Measurements from ENCODE around the gene NRF1.

NRF1 gene

DNA sequence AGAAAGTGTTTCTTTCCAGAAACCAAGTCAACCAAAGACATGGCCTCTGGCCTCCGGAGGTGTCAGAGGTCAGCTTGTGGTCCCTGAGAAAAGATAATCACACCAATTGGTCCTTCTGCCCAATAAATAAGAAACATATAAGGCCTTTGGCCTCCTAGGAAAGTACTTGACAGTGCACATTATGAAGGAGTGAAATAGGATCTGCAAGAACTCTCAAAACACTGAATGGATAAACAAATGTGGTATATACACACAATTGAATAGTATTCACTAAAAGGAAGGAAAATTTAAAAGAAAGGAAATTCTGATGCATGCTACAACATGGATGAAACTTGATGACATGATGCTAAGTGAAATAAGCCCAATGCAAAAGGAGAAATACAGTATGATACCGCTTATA lies 35.4 kb upstream of the NRF1 start:
- no peak for TF ChIP-seq FOXP2 (optimal IDR thresholded peaks at IDR 0.05; ENCODE audit: borderline replicate concordance, extremely low read depth, extremely low read length, insufficient read depth)
- TF ChIP-seq, protein P1, sequence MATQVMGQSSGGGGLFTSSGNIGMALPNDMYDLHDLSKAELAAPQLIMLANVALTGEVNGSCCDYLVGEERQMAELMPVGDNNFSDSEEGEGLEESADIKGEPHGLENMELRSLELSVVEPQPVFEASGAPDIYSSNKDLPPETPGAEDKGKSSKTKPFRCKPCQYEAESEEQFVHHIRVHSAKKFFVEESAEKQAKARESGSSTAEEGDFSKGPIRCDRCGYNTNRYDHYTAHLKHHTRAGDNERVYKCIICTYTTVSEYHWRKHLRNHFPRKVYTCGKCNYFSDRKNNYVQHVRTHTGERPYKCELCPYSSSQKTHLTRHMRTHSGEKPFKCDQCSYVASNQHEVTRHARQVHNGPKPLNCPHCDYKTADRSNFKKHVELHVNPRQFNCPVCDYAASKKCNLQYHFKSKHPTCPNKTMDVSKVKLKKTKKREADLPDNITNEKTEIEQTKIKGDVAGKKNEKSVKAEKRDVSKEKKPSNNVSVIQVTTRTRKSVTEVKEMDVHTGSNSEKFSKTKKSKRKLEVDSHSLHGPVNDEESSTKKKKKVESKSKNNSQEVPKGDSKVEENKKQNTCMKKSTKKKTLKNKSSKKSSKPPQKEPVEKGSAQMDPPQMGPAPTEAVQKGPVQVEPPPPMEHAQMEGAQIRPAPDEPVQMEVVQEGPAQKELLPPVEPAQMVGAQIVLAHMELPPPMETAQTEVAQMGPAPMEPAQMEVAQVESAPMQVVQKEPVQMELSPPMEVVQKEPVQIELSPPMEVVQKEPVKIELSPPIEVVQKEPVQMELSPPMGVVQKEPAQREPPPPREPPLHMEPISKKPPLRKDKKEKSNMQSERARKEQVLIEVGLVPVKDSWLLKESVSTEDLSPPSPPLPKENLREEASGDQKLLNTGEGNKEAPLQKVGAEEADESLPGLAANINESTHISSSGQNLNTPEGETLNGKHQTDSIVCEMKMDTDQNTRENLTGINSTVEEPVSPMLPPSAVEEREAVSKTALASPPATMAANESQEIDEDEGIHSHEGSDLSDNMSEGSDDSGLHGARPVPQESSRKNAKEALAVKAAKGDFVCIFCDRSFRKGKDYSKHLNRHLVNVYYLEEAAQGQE (IDR thresholded peaks at IDR 0.05; ENCODE audit: insufficient read depth in 1 of 2, low read depth in 2 of 2, low read length in 2 of 2), result no peak
- TF ChIP-seq POLR2AphosphoS5 (IDR thresholded peaks at IDR 0.05; ENCODE audit: low read depth, low read length), result no peak
- no peak for TF ChIP-seq TAF1 (IDR thresholded peaks at IDR 0.05; ENCODE audit: borderline replicate concordance, insufficient read depth, low read length)
- no peak for TF ChIP-seq SIN3A (IDR thresholded peaks at IDR 0.05; ENCODE audit: borderline replicate concordance, insufficient read depth, low read length)

DNA sequence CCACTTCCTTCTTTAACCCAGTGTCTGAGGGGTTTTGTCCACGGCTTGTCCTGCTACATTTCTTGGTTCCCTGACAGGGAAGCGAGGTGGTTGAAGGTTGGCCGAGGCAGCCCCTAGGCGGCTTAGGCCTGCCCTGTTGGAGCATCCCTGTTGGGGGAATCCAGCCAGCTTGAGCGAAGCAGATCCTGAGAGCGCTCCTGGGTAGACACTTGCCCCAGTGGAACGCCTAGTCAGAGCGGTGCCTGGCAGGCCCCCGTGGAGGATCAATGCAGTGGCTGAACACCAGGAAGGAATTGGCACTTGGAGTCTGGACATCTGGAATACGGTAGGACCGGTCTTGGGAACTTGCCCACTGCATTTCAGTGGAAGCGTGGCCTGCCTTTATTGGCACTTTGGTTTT lies 32.7 kb upstream of the NRF1 start:
- no peak for TF ChIP-seq POLR2AphosphoS5 (IDR thresholded peaks at IDR 0.05; ENCODE audit: low read depth, low read length)
- TF ChIP-seq, protein P1 (IDR thresholded peaks at IDR 0.05; ENCODE audit: insufficient read depth in 1 of 2, low read depth in 2 of 2, low read length in 2 of 2), result no peak
- no peak for TF ChIP-seq SIN3A (IDR thresholded peaks at IDR 0.05; ENCODE audit: borderline replicate concordance, insufficient read depth, low read length)
- no peak for TF ChIP-seq FOXP2 (optimal IDR thresholded peaks at IDR 0.05; ENCODE audit: borderline replicate concordance, extremely low read depth, extremely low read length, insufficient read depth)
- TF ChIP-seq TAF1 (IDR thresholded peaks at IDR 0.05; ENCODE audit: borderline replicate concordance, insufficient read depth, low read length), result no peak

DNA sequence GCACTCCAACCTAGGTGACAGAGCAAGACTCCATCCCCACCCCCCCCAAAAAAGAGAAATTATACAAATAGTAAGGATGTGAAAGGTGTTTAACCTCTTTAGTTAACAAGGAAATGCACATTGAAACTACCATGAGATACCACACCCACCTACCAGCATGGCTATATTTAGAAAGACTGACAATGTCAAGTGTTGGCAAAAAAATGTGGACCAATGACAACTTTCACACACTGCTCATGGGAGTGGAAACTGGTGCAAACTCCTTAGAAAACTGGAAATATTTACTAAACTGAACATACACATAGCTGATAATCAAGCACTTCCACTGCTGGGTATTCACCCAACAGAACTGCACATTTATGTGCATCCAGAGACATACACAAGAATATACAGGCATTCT lies 23.3 kb upstream of the NRF1 start:
- TF ChIP-seq SIN3A (IDR thresholded peaks at IDR 0.05; ENCODE audit: borderline replicate concordance, insufficient read depth, low read length) (no peak), POLR2AphosphoS5 (IDR thresholded peaks at IDR 0.05; ENCODE audit: low read depth, low read length) (no peak), TAF1 (IDR thresholded peaks at IDR 0.05; ENCODE audit: borderline replicate concordance, insufficient read depth, low read length) (no peak), FOXP2 (optimal IDR thresholded peaks at IDR 0.05; ENCODE audit: borderline replicate concordance, extremely low read depth, extremely low read length, insufficient read depth) (no peak)
- TF ChIP-seq, protein P1 (IDR thresholded peaks at IDR 0.05; ENCODE audit: insufficient read depth in 1 of 2, low read depth in 2 of 2, low read length in 2 of 2), result no peak

DNA sequence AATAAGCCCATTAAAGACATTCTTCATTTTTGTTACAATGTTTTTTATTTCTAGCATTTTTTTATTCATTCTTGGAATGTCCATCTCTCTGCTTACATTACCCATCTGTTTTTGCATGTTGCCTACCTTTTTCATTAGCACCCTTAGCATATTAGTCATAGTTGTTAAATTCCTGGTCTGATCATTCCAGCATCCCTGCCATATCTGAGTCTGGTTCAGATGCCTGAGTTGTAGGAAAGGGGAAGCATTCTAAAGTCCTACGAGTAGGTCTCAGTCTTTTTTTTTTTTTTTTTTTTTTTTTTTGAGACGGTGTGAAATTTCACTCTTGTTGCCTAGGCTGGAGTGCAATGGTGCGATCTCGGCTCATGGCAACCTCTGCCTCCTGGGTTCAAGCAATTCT lies 19.7 kb upstream of the NRF1 start:
- TF ChIP-seq, protein P1 (IDR thresholded peaks at IDR 0.05; ENCODE audit: insufficient read depth in 1 of 2, low read depth in 2 of 2, low read length in 2 of 2), result no peak
- TF ChIP-seq FOXP2 (optimal IDR thresholded peaks at IDR 0.05; ENCODE audit: borderline replicate concordance, extremely low read depth, extremely low read length, insufficient read depth), result no peak
- no peak for TF ChIP-seq POLR2AphosphoS5 (IDR thresholded peaks at IDR 0.05; ENCODE audit: low read depth, low read length)
- TF ChIP-seq TAF1 (IDR thresholded peaks at IDR 0.05; ENCODE audit: borderline replicate concordance, insufficient read depth, low read length), result no peak
- no peak for TF ChIP-seq SIN3A (IDR thresholded peaks at IDR 0.05; ENCODE audit: borderline replicate concordance, insufficient read depth, low read length)

DNA sequence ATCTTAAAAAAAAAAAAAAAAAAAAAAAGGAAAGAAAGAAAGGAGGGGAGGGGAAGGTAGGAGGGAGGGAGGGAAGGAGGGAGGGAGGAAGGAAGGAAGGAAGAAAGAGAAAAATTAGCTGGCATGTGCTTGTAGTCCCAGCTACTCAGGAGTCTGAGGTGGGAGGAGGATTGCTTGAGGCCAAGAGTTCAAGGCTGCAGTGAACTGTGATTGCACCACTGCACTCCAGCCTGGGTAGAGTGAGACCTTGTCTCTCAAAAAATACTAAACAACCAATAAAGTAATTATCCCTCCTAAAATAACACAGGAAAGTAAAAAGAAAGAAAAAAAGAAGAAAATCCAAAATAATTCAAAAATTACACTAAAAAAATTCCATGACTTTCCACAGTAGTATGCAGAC lies 13.8 kb upstream of the NRF1 start:
- no peak for TF ChIP-seq TAF1 (IDR thresholded peaks at IDR 0.05; ENCODE audit: borderline replicate concordance, insufficient read depth, low read length)
- no peak for TF ChIP-seq POLR2AphosphoS5 (IDR thresholded peaks at IDR 0.05; ENCODE audit: low read depth, low read length)
- TF ChIP-seq, protein P1 (IDR thresholded peaks at IDR 0.05; ENCODE audit: insufficient read depth in 1 of 2, low read depth in 2 of 2, low read length in 2 of 2), result no peak
- TF ChIP-seq FOXP2 (optimal IDR thresholded peaks at IDR 0.05; ENCODE audit: borderline replicate concordance, extremely low read depth, extremely low read length, insufficient read depth), result no peak
- TF ChIP-seq SIN3A (IDR thresholded peaks at IDR 0.05; ENCODE audit: borderline replicate concordance, insufficient read depth, low read length), result no peak
